HAP-1 (cell line): ENCODE data around the gene MXD4.
"Not testable (repeated sequence)": the region's sequence is repeated elsewhere in the genome, so short reads cannot be mapped to it uniquely, and the experiment has no call there.

Experiments used
- DNase-seq, 2 experiments: peaks; one replicate each; pipeline ENCODE4 v3.0.0-alpha.2; 2016 to 2020; ENCODE audit warnings: low spot score in 2 of 2
- H3K27me3 ChIP-seq: fragments of 250-450 bp; sonication (Bioruptor Pico); 2 replicates; pipeline ENCODE4 v1.5.1; 2020; ENCODE audit warnings: low read depth, mild to moderate bottlenecking, moderate library complexity
- H3K36me3 ChIP-seq: fragments of 250-450 bp; sonication (Bioruptor Pico); replicated peaks from 2 replicates; pipeline ENCODE4 v1.5.1; 2020; ENCODE audit warnings: mild to moderate bottlenecking
- H3K4me1 ChIP-seq: fragments of 250-450 bp; sonication (Bioruptor Pico); 2 replicates; pipeline ENCODE4 v1.5.1; 2020; ENCODE audit warnings: mild to moderate bottlenecking
- H3K4me3 ChIP-seq: fragments of 250-450 bp; sonication (Bioruptor Pico); 2 replicates; pipeline ENCODE4 v1.5.1; 2020; ENCODE audit warnings: mild to moderate bottlenecking, moderate library complexity
- H3K9me3 ChIP-seq: fragments of 250-450 bp; sonication (Bioruptor Pico); 2 replicates; pipeline ENCODE4 v1.5.1; 2020; ENCODE audit warnings: mild to moderate bottlenecking, moderate library complexity
- in situ Hi-C: fragments of 300-500 bp; cut with MboI; formaldehyde crosslinking; loops from 3 replicates; pipeline ENCODE4 v1.14.3; 2020; ENCODE audit warnings: low sequenced_read_pairs, inconsistent platforms, mixed read lengths

MXD4 gene

DNA sequence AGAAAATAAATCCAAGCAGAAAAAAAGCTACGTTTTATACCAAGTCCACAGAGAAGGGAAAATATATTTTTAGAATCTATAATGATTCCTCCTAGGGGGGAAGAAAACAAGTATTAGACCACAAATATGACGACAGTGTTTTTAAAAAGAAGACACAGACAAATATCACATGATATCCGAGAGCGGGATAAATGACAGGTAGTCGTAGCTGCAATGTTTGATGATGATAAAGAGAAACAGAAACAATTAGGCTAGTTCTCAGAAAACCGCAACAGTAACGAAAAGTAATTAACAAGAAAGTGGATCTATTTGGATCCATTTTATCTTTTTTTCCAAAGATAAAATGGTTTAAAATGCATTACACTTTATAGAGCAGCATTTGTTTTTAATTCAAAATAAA is 20.9 kb downstream of the MXD4 start:
- no peak for DNase-seq
- H3K27me3 ChIP-seq = no peaks in the 10 kb centered on the region
- H3K36me3 ChIP-seq = peaks cover 16% of the 10 kb centered on the region
- peak overlapping the region; percentile 85 for H3K4me3 ChIP-seq
- H3K9me3 ChIP-seq = no peaks in the 10 kb centered on the region
- H3K4me1 ChIP-seq = peaks cover 32% of the 10 kb centered on the region
- in situ Hi-C loops = no loop called here

DNA sequence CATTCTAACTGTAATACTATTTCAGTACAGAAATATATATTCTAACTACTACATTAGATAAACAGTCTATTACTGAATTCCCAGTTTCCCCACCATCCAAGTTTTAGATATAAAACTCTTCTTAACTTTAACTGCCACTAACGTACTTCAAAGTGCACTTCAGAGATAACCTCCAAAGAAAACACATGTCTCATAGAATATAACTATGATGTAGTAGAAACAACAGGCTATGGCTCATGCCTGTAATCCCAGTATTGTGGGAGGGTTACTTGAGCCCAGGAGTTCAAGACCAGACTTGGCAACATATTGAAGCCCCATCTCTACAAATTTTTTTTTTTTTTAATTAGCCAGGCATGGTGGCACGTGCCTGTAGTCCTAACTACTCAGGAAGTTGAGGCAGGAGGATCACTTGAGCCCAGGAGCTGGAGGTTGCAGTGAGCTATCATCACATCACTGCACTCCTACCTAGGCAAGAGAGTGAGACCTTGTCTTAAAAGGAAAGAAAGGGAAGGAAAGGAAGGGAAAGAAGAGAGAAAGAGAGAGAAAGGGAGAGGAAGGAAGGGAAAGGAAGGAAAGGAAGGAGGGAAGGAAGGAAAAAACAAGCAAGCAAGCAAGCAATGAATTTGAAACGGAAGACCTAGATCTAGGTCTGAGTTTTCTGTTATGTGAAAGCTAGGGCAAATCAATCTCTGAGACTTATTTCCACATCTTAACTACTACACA is 24.8 kb downstream of the MXD4 start:
- Histone ChIP-seq H3K4me1 (peaks cover 13% of the 10 kb centered on the region), H3K36me3 (peaks cover 30% of the 10 kb centered on the region), H3K4me3 (no peak overlapping the region), H3K9me3 (no peaks in the 10 kb centered on the region), H3K27me3 (no peaks in the 10 kb centered on the region)
- DNase-seq = no peak
- in situ Hi-C loops = no loop called here

DNA sequence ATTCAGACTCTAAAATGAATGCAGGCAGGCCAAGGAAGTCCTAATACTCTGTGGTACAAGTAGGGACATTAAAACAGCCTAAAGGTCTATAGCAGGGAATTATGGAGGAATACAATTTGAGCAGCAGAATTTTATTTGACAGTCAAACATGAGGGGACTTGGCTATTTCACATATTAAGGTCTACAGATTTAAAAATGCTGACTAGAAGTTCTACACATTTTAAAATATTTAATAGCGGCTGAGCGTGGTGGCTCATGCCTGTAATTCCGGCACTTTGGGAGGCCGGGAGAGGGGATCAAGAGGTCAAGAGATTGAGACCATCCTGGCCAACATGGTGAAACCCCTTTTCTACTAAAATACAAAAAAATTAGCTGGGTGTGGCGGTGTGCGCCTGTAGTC is 30.8 kb downstream of the MXD4 start:
- no peak for DNase-seq
- Histone ChIP-seq H3K36me3 (peaks cover 27% of the 10 kb centered on the region), H3K4me3 (no peak overlapping the region), H3K4me1 (no peaks in the 10 kb centered on the region; the same call in 1 of the 2 replicates), H3K27me3 (no peaks in the 10 kb centered on the region), H3K9me3 (no peaks in the 10 kb centered on the region)
- in situ Hi-C loops = no loop called here

DNA sequence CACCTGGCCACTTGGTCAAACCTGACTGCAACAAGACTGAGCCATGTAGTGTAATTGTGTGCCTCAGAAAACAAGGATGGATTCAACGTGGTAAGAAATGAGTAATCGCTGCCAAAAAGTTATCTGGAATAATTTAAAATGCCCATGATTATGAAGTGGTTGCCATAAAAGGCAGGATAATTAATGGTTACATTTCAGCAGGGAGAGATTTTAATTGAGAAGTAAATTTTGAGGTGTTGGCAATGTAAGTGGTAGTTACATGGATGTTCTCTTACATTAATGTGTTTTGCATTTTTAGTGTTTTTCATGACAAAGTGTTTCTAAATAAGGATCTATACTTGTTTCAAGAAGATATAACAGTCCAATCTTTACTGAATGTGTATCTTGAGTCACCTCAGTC is 35.6 kb downstream of the MXD4 start:
- no peaks in the 10 kb centered on the region for H3K9me3 ChIP-seq
- no peaks in the 10 kb centered on the region; the same call in 1 of the 2 replicates for H3K4me1 ChIP-seq
- no peaks in the 10 kb centered on the region for H3K27me3 ChIP-seq
- no peak for DNase-seq
- no peak overlapping the region for H3K4me3 ChIP-seq
- in situ Hi-C loops = loop anchor here (10.0 kb wide), 1 partner anchor 219 kb away; no protein-coding TSS in a partner anchor
- peaks cover 13% of the 10 kb centered on the region for H3K36me3 ChIP-seq

DNA sequence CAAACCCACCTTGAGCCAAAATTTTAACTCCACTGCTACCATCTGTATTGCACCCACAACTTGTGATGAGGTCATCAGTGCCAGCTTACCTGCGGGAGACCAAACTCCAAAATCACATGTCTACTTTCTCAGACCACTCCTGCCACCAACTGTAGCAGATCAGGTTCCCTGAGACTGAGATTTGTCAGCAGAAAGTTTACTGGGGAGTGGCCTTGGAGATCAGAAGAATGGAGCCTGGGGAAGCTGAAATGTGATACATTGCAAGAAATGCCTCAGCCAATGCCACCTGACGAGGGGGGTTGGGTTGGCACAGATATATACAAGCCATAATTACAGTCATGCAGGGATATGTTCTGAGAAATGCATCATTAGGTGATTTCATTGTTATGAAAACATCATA is 39.1 kb downstream of the MXD4 start:
- H3K4me3 ChIP-seq = no peak overlapping the region
- in situ Hi-C loops = loop anchor here (10.0 kb wide), 1 partner anchor 222 kb away; no protein-coding TSS in a partner anchor
- no peaks in the 10 kb centered on the region for H3K9me3 ChIP-seq
- no peaks in the 10 kb centered on the region for H3K27me3 ChIP-seq
- no peaks in the 10 kb centered on the region for H3K4me1 ChIP-seq
- no peak for DNase-seq
- H3K36me3 ChIP-seq = peaks cover 9% of the 10 kb centered on the region

DNA sequence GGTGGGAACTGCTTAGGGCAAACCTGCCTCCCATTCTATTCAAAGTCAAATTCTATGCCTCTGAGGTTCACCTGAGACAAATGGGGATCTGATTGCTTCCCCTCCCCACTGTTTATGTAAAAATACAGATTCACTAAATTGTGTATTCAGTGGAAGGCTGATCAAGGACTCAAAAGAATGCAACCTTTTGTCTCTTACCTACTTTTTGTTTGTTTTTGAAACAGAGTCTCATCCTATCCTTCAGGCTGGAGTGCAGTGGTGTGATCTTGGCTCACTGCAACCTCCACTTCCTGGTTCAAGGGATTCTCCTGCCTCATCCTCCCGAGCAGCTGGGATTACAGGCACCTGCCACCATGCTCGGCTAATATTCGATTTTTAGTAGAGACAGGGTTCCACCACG is 40.5 kb downstream of the MXD4 start:
- in situ Hi-C loops = loop anchor here (10.0 kb wide), 1 partner anchor 223 kb away; no protein-coding TSS in a partner anchor
- H3K4me1 ChIP-seq, H3K9me3 ChIP-seq, H3K4me3 ChIP-seq, H3K27me3 ChIP-seq, DNase-seq, H3K36me3 ChIP-seq: not testable (repeated sequence)

DNA sequence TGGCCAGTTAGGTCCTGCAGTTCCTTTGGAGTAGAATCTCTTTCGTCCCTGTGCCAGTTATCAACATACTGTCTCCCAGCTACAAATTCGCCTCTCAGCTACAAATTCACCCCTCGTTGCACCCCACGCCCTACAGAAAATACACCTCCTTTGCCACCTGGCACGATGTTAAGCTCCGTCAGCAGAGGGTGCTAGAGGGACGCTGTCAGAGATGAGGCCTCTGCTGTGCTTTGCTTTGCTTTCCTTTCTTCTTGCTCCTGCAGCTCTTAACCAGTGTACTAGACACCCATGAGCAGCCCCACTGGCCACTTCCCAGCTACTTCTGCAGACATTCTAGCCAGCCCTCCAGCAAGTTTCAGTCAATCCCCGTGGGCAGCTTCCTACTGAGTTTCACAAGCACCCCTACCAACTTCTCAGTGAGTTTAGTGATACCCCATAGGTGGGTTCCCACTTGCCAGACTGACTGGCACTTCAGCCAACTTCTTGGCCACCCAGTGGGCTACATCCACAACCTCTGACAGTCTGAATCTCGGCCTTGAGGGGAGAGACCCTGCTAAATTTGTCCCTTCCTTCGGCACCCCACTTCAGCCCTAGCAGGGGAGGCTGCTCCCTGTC is 41.8 kb downstream of the MXD4 start:
- peak; percentile 73 to 87 for DNase-seq
- Histone ChIP-seq H3K4me3 (no peak overlapping the region), H3K27me3 (no peaks in the 10 kb centered on the region), H3K4me1 (no peaks in the 10 kb centered on the region), H3K9me3 (no peaks in the 10 kb centered on the region), H3K36me3 (peaks cover 5% of the 10 kb centered on the region; the same call in 1 of the 2 replicates)
- in situ Hi-C loops = loop anchor here (10.0 kb wide), 1 partner anchor 225 kb away; no protein-coding TSS in a partner anchor

DNA sequence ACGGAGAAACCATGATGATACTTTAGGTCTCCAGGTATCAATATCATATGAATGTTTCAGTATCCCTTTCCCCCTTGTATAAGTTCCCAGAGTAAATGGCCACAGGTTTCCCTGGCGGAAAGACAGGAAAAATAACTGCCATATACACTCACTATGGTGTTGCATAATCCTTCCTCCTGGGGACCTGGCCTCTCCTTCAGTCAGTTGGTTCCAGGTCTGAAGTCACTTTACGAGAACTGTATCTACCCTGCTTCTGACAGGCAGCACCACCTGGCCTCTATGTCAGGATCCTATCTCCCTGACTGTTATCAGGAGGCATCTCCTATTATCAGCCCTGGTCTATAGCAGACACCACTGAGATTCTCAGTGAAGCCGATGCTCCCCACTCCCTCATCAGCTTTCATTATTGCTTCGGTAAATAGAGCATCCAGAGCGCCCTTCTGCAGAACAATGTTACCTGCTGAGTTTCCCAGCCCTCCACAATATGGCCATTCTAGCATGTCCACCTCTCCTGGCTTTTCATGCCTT is 42.6 kb downstream of the MXD4 start:
- no peaks in the 10 kb centered on the region for H3K9me3 ChIP-seq
- in situ Hi-C loops = no loop called here
- peaks cover 5% of the 10 kb centered on the region; the same call in 1 of the 2 replicates for H3K36me3 ChIP-seq
- H3K4me1 ChIP-seq = no peaks in the 10 kb centered on the region
- no peak for DNase-seq
- no peaks in the 10 kb centered on the region for H3K27me3 ChIP-seq
- no peak overlapping the region for H3K4me3 ChIP-seq

DNA sequence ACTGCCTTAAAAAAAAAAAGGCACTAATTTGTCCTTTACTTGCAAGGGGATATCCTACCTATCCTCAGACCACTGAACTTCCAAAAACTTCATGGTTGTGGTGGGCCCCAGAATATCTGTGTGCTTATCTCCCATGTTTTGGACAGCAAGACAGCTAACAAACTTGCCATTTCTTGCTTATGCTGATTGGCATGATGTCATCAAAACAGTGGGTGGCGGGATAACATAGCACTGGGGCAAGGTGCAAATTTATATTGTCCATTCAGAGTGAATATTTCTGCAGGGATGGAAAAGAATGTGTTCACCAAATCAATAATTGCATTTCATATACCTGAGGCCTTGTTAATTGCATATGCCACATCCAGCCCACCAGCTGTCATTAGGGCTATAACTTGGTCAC is 43.5 kb downstream of the MXD4 start:
- peaks cover 5% of the 10 kb centered on the region; the same call in 1 of the 2 replicates for H3K36me3 ChIP-seq
- H3K27me3 ChIP-seq = no peaks in the 10 kb centered on the region
- no peak for DNase-seq
- H3K9me3 ChIP-seq = no peaks in the 10 kb centered on the region
- 0 out of 2 replicates have a peak, but pooled peaks cover 1% of the 10 kb centered on the region for H3K4me1 ChIP-seq
- in situ Hi-C loops = no loop called here
- H3K4me3 ChIP-seq = no peak overlapping the region

DNA sequence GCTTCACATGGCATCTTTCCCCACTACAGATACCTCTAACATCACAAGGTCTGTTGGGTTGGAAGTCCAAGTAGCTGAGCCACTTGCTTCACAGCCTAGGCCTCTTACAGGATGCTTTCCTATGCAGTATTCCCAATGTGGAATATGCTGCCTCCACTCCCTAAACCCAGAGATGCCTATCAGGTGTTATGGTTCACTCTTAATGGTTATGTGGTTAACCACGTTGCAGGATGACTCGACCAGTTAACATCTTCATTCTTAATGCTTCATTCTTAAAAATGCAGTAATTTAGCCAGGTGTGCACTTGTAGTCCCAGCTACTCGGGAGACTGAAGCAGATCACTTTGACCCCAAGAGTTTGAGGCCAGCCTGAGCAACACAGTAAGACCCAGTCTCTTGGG is 44.2 kb downstream of the MXD4 start:
- no peak overlapping the region for H3K4me3 ChIP-seq
- H3K36me3 ChIP-seq = peaks cover under 1% of the 10 kb centered on the region; the same call in 1 of the 2 replicates
- no peaks in the 10 kb centered on the region for H3K27me3 ChIP-seq
- 0 out of 2 replicates have a peak, but pooled peaks cover 4% of the 10 kb centered on the region for H3K4me1 ChIP-seq
- H3K9me3 ChIP-seq = no peaks in the 10 kb centered on the region
- in situ Hi-C loops = no loop called here
- DNase-seq = no peak

DNA sequence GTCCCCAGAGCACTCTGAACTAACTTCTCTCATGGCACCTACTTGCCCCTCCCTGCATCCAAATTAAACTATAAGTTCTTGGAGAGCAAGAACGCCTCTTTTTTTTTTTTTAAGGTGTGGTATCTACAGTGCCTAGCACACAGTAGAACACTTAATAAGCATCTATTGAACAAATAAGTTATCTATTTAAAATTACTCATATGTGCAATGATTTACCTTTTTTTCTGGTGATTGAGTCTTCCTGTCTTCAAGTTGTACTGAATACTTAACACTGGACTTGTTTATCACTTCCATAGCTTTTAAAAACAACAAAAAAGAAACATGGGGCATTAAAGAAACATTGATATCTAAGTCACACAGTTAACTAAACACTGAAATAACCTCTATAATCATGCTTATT is 49.1 kb downstream of the MXD4 start:
- no peak overlapping the region for H3K4me3 ChIP-seq
- H3K27me3 ChIP-seq = no peaks in the 10 kb centered on the region
- H3K4me1 ChIP-seq = 0 out of 2 replicates have a peak, but pooled peaks cover 4% of the 10 kb centered on the region
- H3K36me3 ChIP-seq = no peaks in the 10 kb centered on the region
- in situ Hi-C loops = no loop called here
- no peak for DNase-seq
- no peaks in the 10 kb centered on the region for H3K9me3 ChIP-seq

DNA sequence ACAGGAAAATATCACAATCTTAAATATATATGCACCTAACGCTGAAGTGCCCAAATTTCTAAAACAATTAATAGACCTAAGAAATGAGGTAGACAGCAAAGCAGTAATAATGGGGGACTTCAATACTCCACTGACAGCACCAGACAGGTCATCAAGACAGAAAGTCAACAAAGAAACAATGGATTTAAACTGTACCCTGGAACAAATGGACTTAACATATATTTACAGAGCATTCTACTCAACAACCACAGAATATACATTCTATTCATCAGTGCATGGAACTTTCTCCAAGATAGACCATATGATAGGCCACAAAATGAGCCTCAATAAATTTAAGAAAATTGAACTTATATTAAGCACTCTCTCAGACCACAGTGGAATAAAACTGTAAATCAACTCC is 59.1 kb downstream of the MXD4 start:
- H3K36me3 ChIP-seq = not testable (repeated sequence)

More for the DNA sequence above, 59.1 kb downstream of the MXD4 start:
- H3K4me3 ChIP-seq, H3K27me3 ChIP-seq, DNase-seq, in situ Hi-C loops, H3K9me3 ChIP-seq: not testable (repeated sequence)
- H3K4me1 ChIP-seq = peaks cover 12% of the 10 kb centered on the region
